ENCODE data around the gene SPG11.
"Not testable (repeated sequence)": the region's sequence is repeated elsewhere in the genome, so short reads cannot be mapped to it uniquely, and the experiment has no call there.

The SPG11 gene

DNA sequence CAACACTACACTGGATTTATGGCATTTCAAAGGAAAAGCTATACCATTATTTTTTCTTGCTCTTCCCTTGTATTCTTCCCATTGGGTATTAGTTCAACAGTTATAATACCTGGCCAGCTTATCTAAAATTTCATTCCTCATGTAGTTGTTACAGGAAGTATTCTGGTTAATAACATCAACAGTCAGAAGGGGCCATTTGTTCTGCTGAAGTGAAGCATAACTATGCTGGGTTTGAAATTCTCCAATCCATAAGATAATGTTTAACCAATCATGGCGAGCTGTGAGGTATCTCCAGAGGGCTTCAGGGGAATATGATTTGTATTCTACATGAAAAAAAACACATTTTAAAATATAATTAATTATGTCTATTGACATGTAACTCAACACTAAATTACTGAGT, 43.4 kb downstream of the SPG11 start:
- no peak for DNase-seq

DNA sequence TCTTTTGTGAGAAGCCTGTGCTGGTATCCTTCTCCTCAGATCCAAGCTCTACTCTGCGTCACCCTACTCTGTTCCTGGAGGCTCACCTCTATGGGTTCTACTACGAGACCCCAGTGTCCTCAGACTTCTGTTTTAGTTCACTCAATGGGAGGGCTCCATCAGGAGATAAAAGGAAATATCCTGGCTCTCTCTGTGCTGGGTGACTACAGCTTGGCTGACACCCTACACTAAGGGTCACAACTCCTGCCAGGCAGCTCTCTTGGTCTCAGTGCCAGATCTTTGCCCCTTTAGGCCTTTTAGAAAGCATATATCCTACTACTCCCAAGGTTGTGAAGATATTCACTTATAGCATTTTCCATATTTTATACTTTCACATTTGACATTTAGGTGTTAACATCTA, 46.5 kb downstream of the SPG11 start:
- DNase-seq: no peak

DNA sequence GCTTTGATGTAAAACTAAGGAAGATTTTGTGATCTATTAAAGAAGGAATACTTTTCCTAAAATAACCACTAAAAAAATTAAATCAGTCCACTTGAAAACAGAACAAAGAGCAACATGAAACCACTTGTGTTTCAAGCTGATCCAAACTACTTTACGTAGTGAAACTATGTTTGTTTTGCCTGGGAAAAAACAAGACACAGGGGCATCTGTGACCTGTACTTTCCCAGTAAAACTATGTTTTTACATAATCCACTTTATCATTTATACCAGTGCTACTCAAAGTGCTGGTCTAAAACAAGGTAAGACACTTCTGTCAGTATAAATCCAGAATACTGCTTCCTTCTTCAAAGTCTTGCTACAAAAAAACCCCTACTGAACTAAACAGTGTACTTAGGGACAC, 56.7 kb downstream of the SPG11 start:
- DNase-seq: no peak

DNA sequence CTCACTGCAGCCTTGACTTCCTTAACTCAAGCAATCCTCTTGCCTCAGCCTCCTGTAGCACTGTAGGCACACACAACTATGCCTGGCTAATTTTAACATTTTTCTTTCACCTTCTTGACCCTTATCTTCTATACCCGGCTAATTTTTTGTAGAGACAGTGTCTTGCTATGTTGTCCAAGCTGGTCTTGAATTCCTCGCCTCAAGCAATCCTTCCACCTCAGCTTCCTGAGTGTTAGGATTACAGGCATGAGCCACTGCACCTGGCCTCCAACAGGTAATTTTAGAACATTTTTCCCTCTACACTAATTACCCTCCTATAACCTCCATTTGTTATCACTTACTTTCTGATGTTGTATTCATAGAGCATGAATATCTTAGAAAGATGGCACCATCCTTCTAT, 60.3 kb downstream of the SPG11 start:
- DNase-seq: no peak

DNA sequence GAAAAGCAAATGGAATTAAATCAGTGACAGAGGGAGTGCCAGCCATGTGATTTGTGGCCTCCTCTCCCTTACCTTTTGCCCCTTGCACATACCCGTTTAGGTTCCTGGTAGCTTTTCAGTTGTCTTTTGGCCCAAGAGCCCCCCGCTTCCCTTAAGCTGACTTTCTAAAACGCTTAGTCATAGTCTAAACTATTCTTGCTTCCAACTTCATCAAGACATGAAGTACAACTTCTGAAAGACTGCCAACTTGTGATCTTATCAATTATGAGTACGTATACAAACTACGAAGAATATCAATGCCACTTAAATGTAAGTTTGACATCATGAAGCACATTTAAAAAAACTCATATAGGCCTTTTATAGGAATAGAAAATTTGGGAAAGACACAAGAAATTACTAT, 64.6 kb downstream of the SPG11 start:
- DNase-seq: no peak

DNA sequence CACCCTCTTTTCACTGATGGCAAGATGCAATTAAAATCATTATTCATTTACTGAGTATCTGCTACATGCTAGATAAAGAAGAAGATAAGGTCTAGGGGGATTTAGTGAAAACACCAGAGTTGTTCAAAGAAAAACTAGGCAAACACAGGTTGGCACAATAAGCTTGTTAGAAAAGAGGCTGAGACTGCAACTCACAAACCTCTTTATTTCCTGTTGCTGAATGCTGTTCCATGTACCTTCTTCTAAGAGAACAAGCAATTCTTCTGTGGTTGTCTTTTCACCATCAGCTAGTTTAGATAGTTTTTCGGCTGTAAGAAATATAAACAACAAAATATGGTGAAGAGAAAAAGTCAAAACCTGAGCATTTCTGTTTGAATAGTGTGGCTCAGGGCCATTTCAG, 65.4 kb downstream of the SPG11 start:
- DNase-seq: no peak

DNA sequence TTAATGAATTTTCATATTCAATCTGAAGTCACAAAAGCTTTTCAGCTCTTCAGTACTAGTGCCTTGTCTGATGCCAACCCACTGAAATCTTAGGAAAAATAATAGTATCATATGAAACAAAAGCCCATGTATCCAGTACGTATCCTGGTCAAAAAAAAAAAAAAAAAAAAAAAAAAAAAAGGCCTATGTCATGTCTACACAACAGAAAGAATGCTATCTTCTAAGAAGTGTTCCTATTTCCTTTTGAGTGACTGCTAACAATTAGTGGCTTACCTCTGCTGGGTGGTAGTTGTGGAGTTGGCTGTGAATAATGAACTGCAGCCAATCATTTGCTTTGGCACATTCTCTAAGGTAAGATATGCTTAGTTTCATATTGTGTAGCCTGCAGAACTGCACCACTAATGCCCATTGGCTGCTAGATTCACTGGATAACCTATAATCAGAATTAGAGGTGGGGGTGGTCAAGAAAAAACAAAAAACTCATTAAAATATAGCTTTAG, 66.9 kb downstream of the SPG11 start:
- no peak for DNase-seq

DNA sequence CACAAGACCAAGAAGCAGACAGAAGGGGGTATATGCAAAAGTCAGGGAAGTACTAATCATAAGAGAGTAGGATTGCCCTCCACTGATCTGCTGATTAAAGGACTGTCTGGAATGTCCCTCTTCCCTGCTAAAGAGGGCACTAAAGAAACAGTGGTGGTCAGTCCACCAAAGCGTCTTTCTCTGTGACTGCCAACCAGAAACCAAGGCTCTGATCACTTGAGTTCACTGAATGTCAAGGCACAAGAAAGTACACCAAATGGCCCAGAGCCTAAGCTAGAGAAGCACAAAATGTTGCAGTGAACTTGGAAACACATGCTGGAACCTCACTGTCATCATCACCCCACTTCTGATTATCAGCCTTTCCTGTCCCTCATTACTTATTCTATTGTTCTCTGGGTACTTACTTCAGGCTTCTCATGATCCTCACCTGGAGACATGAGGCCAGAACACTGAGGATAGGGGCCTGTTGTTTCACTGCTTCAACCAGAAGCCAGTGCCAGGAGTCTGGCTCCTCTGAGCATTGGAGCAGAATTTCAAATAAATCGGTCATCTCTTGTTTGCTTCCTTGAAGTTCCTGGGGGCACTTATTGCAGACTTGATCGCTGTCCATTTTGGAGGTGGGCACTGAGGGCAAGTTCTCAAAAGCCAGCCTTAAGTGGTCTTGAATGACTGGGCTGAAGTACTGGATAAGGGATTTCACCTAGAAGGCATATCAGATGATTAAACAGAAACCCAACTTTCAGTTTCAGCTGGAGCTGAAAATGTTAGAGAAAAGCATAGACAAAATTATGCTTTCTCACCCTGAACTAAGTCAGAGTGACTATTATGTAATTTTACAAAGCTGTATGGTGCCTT, 67.6 kb downstream of the SPG11 start:
- peak; percentile 8 for DNase-seq

DNA sequence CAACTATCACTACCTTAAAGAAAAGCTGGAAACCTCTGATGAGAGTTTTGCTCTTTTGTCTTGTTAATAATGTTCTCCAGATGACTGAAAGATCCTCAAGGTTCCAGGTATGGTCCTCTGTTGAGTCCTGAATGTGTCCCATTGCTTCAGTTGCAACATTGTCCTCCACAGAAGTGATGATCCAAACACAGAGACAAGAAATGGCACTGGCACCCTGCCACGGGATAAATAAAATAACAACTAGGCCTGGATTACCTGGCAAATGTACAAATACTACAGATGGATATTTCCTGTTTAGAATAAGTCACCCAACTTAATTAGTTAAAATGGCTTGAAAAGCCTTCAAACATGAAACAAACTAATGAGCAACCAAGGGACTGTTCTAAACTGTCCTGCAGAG, 68.2 kb downstream of the SPG11 start:
- DNase-seq: no peak

DNA sequence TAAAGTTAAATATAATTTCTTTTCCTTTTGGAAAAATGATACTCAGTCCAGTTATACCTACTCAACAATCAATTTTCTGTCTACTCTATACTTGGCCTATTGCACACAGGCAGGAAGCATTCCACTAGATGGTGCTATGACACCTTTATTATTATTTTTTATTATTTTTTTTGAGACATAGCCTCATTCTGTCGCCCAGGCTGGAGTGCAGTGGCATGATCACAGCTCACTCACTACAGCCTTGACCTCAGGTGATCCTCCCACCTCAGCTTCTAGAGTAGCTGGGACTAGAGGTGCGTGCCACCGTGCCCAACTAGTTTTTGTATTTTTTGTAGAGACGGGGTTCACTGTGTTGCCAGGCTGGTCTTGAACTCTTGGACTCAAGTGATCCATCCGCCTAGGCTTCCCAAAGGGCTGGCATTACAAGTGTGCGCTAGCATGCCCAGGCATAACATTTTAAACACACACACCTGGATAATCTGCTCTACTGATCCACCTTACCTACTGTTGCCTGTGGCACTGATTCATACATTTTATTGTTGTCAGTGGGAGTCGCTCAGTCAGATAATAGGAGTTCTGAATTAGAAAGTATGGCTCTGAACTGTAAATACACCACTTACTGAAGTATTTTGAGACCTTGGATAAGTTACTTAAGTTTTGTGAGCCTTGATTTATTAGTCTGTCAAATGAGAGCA, 70.3 kb downstream of the SPG11 start:
- peak; percentile 39 for DNase-seq

DNA sequence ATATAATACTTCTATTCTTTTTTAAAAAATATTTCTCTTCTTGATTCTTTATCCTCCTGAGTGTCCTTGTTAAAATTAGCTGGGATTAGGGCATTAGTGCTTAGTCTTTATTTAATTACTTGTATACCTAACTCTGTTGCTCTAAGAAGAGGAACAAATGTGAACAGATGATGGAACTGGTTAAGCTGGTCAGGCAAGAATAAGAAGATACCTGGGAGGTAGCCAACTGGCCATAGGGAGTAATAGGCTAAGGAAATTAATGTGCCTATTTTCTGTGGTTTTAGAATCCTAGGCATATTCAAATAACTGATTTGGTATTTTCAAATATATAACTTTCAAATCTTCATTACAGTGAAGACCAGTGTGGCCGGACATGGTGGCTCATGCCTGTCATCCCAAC, 72.1 kb downstream of the SPG11 start:
- DNase-seq: no peak

DNA sequence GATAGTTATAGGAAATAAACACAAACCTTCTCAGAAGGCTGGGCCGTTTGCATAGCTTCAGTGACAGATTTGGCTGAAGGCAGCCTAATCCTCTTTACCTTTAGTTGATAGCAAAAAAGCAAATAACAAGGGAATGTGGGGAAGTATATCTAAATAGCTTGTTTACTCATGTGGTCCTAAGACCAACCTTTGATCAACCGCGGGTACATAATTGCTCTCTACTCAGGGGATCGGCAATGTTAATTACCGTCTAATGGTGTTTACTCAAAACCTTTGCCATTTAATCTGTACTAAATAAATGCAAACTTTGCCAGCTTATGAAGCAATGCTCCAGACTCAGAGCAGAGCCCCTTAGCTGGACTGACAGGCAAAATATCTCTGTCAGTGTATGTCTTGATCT, 74.9 kb downstream of the SPG11 start:
- DNase-seq: no peak

DNA sequence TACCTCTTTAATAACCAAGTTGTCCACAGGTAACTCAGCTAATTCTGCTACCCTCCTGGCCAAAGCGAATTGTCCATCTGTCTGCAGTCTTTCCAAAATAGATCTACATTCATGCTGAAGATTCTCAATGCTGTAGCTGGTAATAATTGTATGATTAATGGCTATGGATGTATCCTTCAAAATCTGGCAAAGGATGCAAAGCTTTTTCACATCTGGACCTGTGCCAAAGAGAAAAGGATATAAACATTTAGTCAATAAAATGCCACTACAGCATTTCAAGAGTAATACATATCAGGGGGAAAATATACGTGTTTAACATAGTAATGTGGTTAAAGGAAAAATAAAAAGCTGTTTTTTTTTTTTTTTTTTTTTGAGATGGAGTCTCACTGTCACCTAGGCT, 77.8 kb downstream of the SPG11 start:
- DNase-seq: no peak

DNA sequence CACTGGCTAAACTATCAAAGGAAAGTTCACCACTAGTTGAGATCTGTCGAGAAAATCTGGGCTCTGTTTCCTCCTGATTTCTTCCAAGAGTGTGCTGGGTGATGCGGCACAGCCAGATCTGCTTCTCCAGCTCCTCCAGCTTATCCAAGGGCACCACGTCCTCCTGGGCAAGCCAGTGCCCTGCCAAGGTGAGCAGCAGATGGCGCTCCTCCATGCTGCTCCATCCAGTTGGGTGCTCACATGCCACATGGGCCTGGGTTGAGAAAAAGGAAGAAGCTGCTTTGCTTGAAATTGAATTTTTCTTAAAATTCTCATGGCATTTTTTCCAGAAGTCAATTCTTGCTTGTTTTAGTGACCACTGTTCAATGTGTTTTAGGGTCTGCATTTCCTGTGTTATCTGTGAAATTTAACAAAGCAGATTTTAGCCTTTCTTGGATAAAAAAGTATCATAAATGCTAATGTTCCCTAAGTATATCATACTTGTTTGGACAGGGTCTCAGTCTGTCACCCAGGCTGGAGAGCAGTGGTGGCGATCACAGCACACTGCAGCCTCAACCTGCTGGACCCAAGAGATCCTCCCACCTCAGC, 79.2 kb downstream of the SPG11 start:
- DNase-seq: peak; percentile 44

DNA sequence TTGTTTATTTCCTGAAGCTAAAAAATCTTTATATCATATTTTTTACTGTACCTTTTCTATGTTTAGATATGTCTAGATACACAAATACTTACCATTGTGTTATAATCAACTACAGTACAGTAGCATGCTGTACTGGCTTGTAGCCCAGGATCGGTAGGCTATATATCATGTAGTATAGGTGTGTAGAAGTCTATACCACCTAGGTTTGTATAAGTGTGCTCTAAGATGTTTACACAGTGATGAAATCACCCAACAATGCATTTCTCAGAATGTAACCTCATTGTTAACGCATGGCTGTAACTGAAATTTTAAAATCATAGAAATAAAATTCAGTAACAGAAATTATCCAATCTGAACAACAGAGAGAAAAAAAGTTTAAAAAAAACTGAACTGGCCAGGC, 83.4 kb downstream of the SPG11 start:
- no peak for DNase-seq

DNA sequence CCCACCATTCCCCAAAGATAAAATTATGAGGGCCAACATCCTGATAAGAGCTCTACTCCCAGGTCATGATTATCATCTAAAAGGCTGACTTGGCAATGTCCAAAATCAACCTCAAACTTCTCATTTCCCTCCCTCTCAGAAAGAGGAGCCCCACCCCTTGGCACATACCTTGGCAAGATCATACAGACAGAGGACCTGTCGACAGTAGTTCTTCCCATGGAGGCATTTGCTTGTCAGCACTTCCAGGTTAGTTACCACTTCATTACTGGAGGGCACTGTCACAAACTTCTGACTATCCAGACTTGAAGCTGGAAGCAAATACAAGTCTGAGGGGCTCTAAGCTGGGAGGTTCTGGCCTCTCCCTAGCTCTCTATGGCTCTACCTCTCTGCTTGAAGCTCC, 88.7 kb downstream of the SPG11 start:
- DNase-seq: no peak

DNA sequence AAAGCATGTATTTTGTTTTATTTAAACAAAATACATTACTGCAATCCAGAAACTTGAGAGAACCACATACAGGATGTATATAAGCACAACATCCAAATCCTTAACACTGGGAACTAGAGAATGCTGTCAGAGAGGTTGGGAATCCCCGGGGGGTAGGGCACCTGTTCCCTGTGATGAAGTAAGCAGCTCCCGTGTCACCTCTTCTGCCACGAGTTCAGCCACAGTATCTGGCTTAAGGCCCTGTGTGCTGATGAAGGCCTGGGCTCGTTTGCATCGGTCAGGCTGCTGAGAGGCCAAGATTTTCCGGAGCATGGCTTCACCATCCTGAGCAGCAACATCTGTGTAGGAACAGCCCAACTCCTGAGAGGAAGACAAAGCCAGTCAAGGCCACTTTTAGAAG, 90.1 kb downstream of the SPG11 start:
- no peak for DNase-seq

DNA sequence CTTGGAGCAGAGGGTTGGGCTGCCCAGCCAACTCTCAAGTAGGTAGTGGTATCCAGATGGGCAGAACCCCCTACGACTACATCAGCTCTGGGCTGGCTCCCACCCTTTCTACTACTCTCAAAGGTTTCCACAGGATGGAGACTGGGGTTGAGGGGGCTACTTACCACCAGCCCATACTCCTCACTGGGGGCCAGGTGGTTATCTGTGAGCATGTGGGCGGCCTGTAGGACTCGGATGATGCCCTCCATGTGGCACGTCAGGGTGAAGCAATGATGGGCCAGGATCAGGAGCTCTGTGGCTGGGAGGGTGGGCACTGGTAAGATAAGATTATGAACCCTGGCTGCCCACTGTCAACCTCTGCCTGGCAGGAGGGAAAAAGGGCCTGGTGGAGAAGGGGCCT, 93.1 kb downstream of the SPG11 start:
- DNase-seq: no peak

DNA sequence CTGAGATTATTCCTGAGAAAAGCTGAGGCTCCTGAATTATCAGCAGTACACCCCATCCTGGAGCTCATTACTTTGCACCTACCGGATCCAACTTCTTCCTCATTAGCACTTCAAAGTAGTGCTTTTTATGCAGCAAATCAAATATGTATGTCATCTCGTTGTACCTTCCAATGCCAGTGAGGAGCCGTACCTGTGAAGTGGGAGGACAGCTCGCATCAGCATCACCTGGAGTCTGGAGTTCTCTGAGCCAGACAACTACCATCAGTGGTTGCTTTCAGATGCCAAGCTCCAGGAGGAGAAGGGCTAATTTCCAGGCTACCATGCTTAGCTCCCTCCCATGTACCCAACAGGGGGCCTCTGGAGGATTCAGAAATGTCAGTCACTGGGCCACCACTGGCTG, 94.1 kb downstream of the SPG11 start:
- DNase-seq: no peak

DNA sequence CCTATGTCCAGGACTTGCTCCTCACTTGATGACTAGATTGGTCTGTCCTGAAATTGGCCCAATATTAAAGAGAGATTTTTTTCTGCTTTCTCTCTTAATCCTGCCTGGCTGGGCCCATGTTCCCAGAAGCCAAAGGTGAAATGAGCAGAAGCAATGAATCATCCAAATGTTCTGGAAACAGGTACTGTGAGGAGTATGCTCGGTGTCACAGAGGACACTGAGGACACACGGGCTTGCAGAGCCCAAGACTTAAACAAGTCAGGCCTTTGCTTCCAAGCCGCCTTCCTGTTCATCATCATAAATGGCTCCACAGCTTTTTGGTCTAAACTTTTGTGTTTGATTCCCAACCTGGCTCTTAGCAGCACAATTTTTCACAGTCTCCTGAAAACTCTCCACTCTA, 95.1 kb downstream of the SPG11 start:
- DNase-seq: no peak

DNA sequence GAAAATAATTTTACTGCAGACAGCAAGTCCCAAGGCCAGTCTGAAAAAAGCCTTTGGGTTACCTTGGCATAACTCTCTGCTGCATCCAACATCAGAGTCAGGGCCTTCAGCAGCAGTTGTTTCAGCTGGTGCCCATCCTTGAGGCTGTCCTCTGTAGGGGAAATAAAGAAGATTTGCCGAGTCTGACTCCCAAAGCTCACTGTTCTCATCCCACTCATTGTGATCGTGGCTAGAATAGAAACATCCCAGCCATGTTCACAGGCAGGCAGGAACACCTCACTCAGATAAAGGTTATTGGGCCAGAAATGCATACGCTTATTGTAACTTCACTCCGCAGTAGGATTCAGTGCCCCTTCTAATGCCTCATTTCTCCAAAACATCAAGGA, 97.3 kb downstream of the SPG11 start:
- DNase-seq: no peak

DNA sequence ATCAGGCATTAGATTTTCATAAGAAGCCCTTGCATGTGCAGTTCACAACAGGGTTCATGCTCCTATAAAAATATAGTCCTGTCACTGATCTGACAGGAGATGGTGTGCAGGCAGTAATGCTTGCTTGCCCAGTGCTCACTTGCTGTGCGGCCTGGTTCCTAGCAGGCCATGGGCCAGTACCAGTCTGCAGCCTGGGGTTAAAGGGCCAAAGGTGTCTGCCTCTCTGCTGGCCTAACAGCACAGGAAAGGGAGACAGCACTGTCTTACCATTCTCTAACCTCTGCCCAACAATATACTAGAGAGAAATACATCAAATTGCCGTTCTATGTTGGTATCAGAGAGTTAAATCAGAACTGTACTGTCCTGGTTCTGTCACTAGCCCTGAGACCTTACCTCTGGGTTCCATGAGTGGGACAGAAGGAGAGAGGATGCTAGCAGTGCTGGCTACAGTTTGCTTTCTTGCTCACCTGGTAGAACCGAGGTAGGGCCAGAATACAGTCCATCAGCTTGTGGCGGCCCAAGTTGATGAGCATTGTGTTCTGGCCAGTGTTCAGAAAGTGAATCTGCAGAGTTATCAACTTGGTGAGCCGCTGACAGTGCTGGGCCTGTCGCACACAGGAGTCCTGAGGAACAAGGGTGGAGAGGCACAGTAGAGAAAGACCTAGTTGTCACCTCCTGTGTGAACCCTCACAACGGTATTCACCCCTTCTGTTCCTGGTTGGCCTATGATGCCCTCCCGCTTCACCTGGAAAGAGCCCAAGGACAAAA, 97.9 kb downstream of the SPG11 start:
- DNase-seq: no peak

DNA sequence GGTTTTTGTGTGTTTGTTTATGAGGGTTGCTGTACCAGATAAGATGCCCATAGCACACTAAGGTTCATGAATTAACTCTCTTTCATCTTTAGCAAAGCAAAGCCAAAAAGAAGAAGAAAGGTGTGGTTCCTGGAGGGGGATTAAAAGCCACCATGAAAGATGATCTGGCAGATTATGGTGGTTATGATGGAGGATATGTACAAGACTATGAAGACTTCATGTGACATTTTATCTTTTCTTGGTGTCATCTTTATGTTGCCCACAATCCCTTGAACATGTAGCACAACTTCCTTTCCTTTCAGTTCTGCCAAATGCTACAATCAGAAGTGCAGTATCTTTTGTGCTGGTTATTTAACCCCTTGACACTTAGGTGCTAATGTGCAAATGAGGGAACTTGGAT, 102.5 kb downstream of the SPG11 start:
- not testable (repeated sequence) for DNase-seq
